HEK293 (cell line): ENCODE results near the gene TAPBPL.

ENCODE experiments used
- CTCF ChIA-PET: fragments of 350-600 bp; formaldehyde crosslinking; extraction: SDS; loops from one replicate; lab custom pipeline; 2021; ENCODE audit warnings: antibody characterized with exemption; lab: Yijun Ruan, JAX
- POLR2A ChIA-PET: fragments of 300-600 bp; formaldehyde crosslinking; extraction: SDS; loops from one replicate; lab custom pipeline; 2020; ENCODE audit warnings: antibody characterized with exemption, inconsistent platforms; lab: Yijun Ruan, JAX
- H3K27ac ChIP-seq: fragments of 200-500 bp; sonication (Bioruptor generic); 2 replicates; pipeline ENCODE4 v1.5.1; 2014; ENCODE audit warnings: low read depth, low read length, control low read depth, inconsistent platforms; ENCODE audit errors: extremely low read depth
- H3K36me3 ChIP-seq, 2 experiments: fragments of 200-500 bp in 1 of 2; sonication (Bioruptor generic) in 1 of 2; 1 replicate in 1 of 2; 2 replicates in 1 of 2; pipeline ENCODE4 v1.5.1; 2014 to 2017; ENCODE audit warnings: inconsistent platforms in 2 of 2, low read length in 2 of 2; ENCODE audit not compliant: control insufficient read depth in 2 of 2, insufficient read depth in 1 of 2
- H3K4me1 ChIP-seq: fragments of 200-500 bp; sonication (Bioruptor generic); 2 replicates; pipeline ENCODE4 v1.5.1; 2014; ENCODE audit warnings: mild to moderate bottlenecking, low read length, inconsistent platforms; ENCODE audit not compliant: control insufficient read depth, insufficient read depth
- H3K4me3 ChIP-seq: 2 replicates; pipeline ENCODE4 v1.5.1; 2011; ENCODE audit warnings: low read depth, mild to moderate bottlenecking, control low read depth, low read length, moderate library complexity
- H3K9me3 ChIP-seq: fragments of 200-500 bp; sonication (Bioruptor generic); 2 replicates; pipeline ENCODE4 v1.5.1; 2014; ENCODE audit warnings: low read depth, low read length, inconsistent platforms; ENCODE audit not compliant: control insufficient read depth, insufficient read depth
- ATF2 ChIP-seq: fragments of 450-650 bp; formaldehyde crosslinking; IDR thresholded peaks from 2 replicates; pipeline ENCODE4 v1.5.1; 2016; ENCODE audit warnings: missing biosample characterization, missing genetic modification characterization, low read depth
- BCL11B ChIP-seq: fragments of 450-650 bp; formaldehyde crosslinking; IDR thresholded peaks from 2 replicates; pipeline ENCODE4 v1.5.1; 2016; ENCODE audit warnings: low read depth, missing biosample characterization, missing genetic modification characterization
- GLIS2 ChIP-seq: fragments of 450-650 bp; formaldehyde crosslinking; IDR thresholded peaks from 2 replicates; pipeline ENCODE4 v1.5.1; 2016; ENCODE audit warnings: missing biosample characterization, missing genetic modification characterization
- IKZF3 ChIP-seq: fragments of 450-650 bp; IDR thresholded peaks from 2 replicates; pipeline ENCODE4 v1.5.0; 2018; ENCODE audit warnings: missing biosample characterization, mild to moderate bottlenecking, missing genetic modification characterization, moderate library complexity
- KLF1 ChIP-seq: fragments of 450-650 bp; formaldehyde crosslinking; IDR thresholded peaks from 2 replicates; pipeline ENCODE4 v1.5.1; 2016; ENCODE audit warnings: missing biosample characterization, missing genetic modification characterization
- RBAK ChIP-seq: fragments of 450-650 bp; formaldehyde crosslinking; IDR thresholded peaks from 2 replicates; pipeline ENCODE4 v1.5.1; 2016; ENCODE audit warnings: missing biosample characterization, missing genetic modification characterization
- YY1 ChIP-seq: fragments of 450-650 bp; formaldehyde crosslinking; IDR thresholded peaks from 2 replicates; pipeline ENCODE4 v1.5.1; 2018; ENCODE audit warnings: missing biosample characterization, missing genetic modification characterization
- YY2 ChIP-seq: fragments of 450-650 bp; formaldehyde crosslinking; IDR thresholded peaks from 2 replicates; pipeline ENCODE4 v1.5.1; 2016; ENCODE audit warnings: missing biosample characterization, missing genetic modification characterization
- ZBTB17 ChIP-seq: fragments of 450-650 bp; formaldehyde crosslinking; IDR thresholded peaks from 2 replicates; pipeline ENCODE4 v1.5.1; 2016; ENCODE audit warnings: missing biosample characterization, missing genetic modification characterization
- ZBTB6 ChIP-seq: fragments of 450-650 bp; formaldehyde crosslinking; IDR thresholded peaks from 2 replicates; pipeline ENCODE4 v1.5.1; 2017; ENCODE audit warnings: missing biosample characterization, missing genetic modification characterization
- ZNF23 ChIP-seq: fragments of 450-650 bp; formaldehyde crosslinking; IDR thresholded peaks from 2 replicates; pipeline ENCODE4 v1.5.1; 2016; ENCODE audit warnings: missing biosample characterization, missing genetic modification characterization, borderline replicate concordance
- ZNF266 ChIP-seq: fragments of 450-650 bp; formaldehyde crosslinking; IDR thresholded peaks from 2 replicates; pipeline ENCODE4 v1.5.1; 2016; ENCODE audit warnings: missing biosample characterization, missing genetic modification characterization, low read depth
- ZNF324 ChIP-seq: fragments of 450-650 bp; formaldehyde crosslinking; IDR thresholded peaks from 2 replicates; pipeline ENCODE4 v1.5.1; 2016; ENCODE audit warnings: missing biosample characterization, missing genetic modification characterization
- ZNF48 ChIP-seq: fragments of 450-650 bp; formaldehyde crosslinking; IDR thresholded peaks from 2 replicates; pipeline ENCODE4 v1.5.1; 2016; ENCODE audit warnings: missing biosample characterization, missing genetic modification characterization
- ZNF561 ChIP-seq: fragments of 450-650 bp; IDR thresholded peaks from 2 replicates; pipeline ENCODE4 v1.5.1; 2018; ENCODE audit warnings: missing biosample characterization, missing genetic modification characterization, borderline replicate concordance
- ZNF654 ChIP-seq: fragments of 450-650 bp; formaldehyde crosslinking; IDR thresholded peaks from 2 replicates; pipeline ENCODE4 v1.5.1; 2016; ENCODE audit warnings: low read depth, missing biosample characterization, missing genetic modification characterization
- ZNF660 ChIP-seq: fragments of 450-650 bp; IDR thresholded peaks from 2 replicates; pipeline ENCODE4 v1.5.1; 2018; ENCODE audit warnings: missing biosample characterization, mild to moderate bottlenecking, missing genetic modification characterization
- ZXDB ChIP-seq: fragments of 450-650 bp; formaldehyde crosslinking; IDR thresholded peaks from 2 replicates; pipeline ENCODE4 v1.5.1; 2016; ENCODE audit warnings: missing biosample characterization, missing genetic modification characterization
- TF ChIP-seq, protein P1 (sequence below): fragments of 450-650 bp; formaldehyde crosslinking; IDR thresholded peaks from 2 replicates; pipeline ENCODE4 v1.5.1; 2016; ENCODE audit warnings: missing biosample characterization, missing genetic modification characterization

TAPBPL gene

DNA sequence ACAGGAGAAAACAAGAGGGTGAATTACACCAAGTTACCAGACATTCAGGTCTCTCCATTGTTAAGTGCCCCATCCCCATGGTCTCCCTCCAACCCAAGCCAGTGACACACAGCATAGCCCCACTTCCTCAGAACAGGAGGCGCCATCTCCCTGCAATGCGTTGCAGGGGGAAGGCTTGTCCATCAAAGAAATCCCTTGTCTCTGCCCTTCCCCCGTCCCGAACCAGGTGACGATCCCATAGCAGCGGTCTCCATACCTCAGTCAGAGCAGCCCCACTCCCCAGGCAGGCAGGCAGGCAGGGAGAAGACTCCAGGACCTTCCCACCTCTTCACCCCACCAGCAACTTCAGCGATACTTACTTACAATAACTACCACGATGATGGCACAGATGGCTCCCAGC lies 12.7 kb downstream of the TAPBPL start:
- Histone ChIP-seq H3K4me3 (no peak overlapping the region), H3K36me3 (peaks cover 9 to 69% of the 10 kb centered on the region in 2 experiments), H3K9me3 (no peaks in the 10 kb centered on the region), H3K27ac (no peak overlapping the region), H3K4me1 (no peaks in the 10 kb centered on the region; the same call in 1 of the 2 replicates)
- TF ChIP-seq ZBTB6 (tag by site-specific recombination) (no peak), ZNF23 (no peak), BCL11B (tag by site-specific recombination) (no peak), ZXDB (tag by site-specific recombination) (no peak), ZNF561 (tag by site-specific recombination) (no peak), RBAK (tag by site-specific recombination) (no peak), GLIS2 (tag by site-specific recombination) (no peak), ATF2 (tag by site-specific recombination) (no peak), YY1 (tag by site-specific recombination) (no peak), ZNF324 (no peak)
- POLR2A ChIA-PET, result interaction anchor here (1.2 to 2.2 kb wide), 4 partner anchors 40 to 142 kb away, joined by 3 to 13 read pairs (median 4); no protein-coding TSS in a partner anchor
- CTCF ChIA-PET, result interaction anchor here (0.7 to 2.2 kb wide), 28 partner anchors 8 to 475 kb away, joined by 3 to 73 read pairs (median 6); partner anchors contain the start of genes MRPL51 and TAPBPL

DNA sequence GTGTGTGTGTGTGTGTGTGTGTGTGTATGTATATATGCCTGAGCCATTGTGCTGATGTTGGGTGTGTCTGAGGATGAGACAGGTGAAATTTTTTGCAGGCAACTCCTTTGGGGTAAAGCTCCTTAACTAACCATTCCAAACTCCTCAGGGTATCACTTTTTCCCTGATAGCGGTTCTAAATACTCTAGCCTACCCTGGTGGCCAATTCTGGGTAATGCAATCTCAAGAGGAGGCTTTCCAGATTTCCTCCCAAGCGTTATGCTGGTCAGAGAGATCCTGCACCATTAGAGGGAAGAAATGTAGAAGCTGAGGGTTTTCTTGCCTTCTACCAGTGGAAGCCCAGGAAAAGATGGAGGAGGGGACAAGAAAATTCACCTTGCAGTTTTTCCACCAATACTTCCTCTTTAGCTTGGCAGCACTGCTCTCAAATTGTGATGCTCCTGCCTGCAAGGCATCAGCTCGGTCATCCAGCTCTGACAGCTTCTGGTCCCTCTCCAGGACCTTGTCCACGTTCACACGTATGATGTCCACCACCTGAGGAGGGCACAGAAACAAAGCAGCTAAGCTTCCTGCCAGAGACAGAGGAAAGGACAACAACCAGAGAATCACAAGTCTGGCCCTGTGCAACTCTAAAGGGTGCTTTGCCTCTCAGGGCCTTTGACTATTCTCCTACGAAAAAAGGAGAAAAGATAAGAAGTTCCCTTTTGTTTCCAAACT lies 13.8 kb downstream of the TAPBPL start:
- TF ChIP-seq ZNF654 (tag by site-specific recombination), result peak; percentile 93
- TF ChIP-seq ZNF48 (tag by site-specific recombination), result no peak
- no peak for TF ChIP-seq YY2 (tag by site-specific recombination)
- peak; percentile 50; the same call in 1 of the 2 replicates for TF ChIP-seq IKZF3 (tag by site-specific recombination)
- TF ChIP-seq ZNF266 (tag by site-specific recombination), result no peak
- TF ChIP-seq, protein P1, sequence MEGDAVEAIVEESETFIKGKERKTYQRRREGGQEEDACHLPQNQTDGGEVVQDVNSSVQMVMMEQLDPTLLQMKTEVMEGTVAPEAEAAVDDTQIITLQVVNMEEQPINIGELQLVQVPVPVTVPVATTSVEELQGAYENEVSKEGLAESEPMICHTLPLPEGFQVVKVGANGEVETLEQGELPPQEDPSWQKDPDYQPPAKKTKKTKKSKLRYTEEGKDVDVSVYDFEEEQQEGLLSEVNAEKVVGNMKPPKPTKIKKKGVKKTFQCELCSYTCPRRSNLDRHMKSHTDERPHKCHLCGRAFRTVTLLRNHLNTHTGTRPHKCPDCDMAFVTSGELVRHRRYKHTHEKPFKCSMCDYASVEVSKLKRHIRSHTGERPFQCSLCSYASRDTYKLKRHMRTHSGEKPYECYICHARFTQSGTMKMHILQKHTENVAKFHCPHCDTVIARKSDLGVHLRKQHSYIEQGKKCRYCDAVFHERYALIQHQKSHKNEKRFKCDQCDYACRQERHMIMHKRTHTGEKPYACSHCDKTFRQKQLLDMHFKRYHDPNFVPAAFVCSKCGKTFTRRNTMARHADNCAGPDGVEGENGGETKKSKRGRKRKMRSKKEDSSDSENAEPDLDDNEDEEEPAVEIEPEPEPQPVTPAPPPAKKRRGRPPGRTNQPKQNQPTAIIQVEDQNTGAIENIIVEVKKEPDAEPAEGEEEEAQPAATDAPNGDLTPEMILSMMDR (tag by site-specific recombination), result peak; percentile 71
- peak; percentile 56 for TF ChIP-seq ZNF660 (tag by site-specific recombination)
- 0 out of 2 replicates have a peak, but pooled peaks have one; percentile 18 for TF ChIP-seq ZBTB17 (tag by site-specific recombination)
- TF ChIP-seq KLF1 (tag by site-specific recombination), result no peak

More for the DNA sequence above, 13.8 kb downstream of the TAPBPL start:
- Histone ChIP-seq H3K4me3 (no peak overlapping the region), H3K36me3 (peaks cover 9 to 62% of the 10 kb centered on the region in 2 experiments), H3K27ac (no peak overlapping the region), H3K4me1 (peaks cover 2% of the 10 kb centered on the region; the same call in 1 of the 2 replicates), H3K9me3 (no peaks in the 10 kb centered on the region)
- CTCF ChIA-PET, result interaction anchor here (0.6 to 2.2 kb wide), 66 partner anchors 9 to 1024 kb away, joined by 3 to 73 read pairs (median 4); partner anchors contain the start of genes CD27, MRPL51 and TAPBPL
- POLR2A ChIA-PET, result interaction anchor here (0.9 to 2.2 kb wide), 9 partner anchors 9 to 143 kb away, joined by 3 to 13 read pairs (median 3); partner anchors contain the start of genes GAPDH and TAPBPL
